DOHH2 (cell line): ENCODE measurements around the gene ZBTB11.
"Not testable (repeated sequence)": the region's sequence is repeated elsewhere in the genome, so short reads cannot be mapped to it uniquely, and the experiment has no call there.

ENCODE experiments used
- H3F3A ChIP-seq: fragments of 200-600 bp; sonication (generic), shearing (Covaris generic); 2 replicates; pipeline ENCODE4 v1.6.0; 2016; ENCODE audit warnings: antibody characterized with exemption, mild to moderate bottlenecking; ENCODE audit not compliant: control insufficient read depth, insufficient read depth
- H3K27ac ChIP-seq: fragments of 200-600 bp; sonication (generic); 2 replicates; pipeline ENCODE4 v1.5.1; 2014; ENCODE audit warnings: low read depth, mild to moderate bottlenecking, low read length, moderate library complexity
- H3K27me3 ChIP-seq: fragments of 200-600 bp; sonication (generic); 2 replicates; pipeline ENCODE4 v1.6.1; 2014; ENCODE audit warnings: mild to moderate bottlenecking, low read length, mixed read lengths; ENCODE audit not compliant: control insufficient read depth
- H3K36me3 ChIP-seq: fragments of 200-600 bp; sonication (generic); 2 replicates; pipeline ENCODE4 v1.6.1; 2014; ENCODE audit warnings: mild to moderate bottlenecking, low read length, moderate library complexity, mixed read lengths; ENCODE audit not compliant: control insufficient read depth
- H3K4me1 ChIP-seq: fragments of 200-600 bp; sonication (generic); 2 replicates; pipeline ENCODE4 v1.6.1; 2014; ENCODE audit warnings: mild to moderate bottlenecking, low read length, mixed read lengths; ENCODE audit not compliant: control insufficient read depth
- H3K4me2 ChIP-seq: fragments of 200-600 bp; sonication (generic); 2 replicates; pipeline ENCODE4 v1.6.0; 2014; ENCODE audit warnings: mild to moderate bottlenecking, low read length, moderate library complexity
- H3K4me3 ChIP-seq: fragments of 200-600 bp; sonication (generic); 2 replicates; pipeline ENCODE4 v1.5.1; 2014; ENCODE audit warnings: mild to moderate bottlenecking, low read length, mixed read lengths
- H3K79me2 ChIP-seq: fragments of 200-600 bp; sonication (generic); 2 replicates; pipeline ENCODE4 v1.6.1; 2014; ENCODE audit warnings: mild to moderate bottlenecking, low read length, mixed read lengths; ENCODE audit not compliant: control insufficient read depth
- H3K9me2 ChIP-seq: fragments of 200-600 bp; sonication (generic); replicated peaks from 2 replicates; pipeline ENCODE4 v1.6.1; 2014; ENCODE audit warnings: mild to moderate bottlenecking, low read length, mixed read lengths; ENCODE audit not compliant: control insufficient read depth
- H3K9me3 ChIP-seq: fragments of 200-600 bp; sonication (generic); 2 replicates; pipeline ENCODE4 v1.6.1; 2014; ENCODE audit warnings: antibody characterized with exemption, low read length, mixed read lengths; ENCODE audit not compliant: control insufficient read depth, insufficient read depth
- H4K20me1 ChIP-seq: fragments of 200-600 bp; sonication (generic); 2 replicates; pipeline ENCODE4 v1.6.0; 2014; ENCODE audit warnings: low read depth, mild to moderate bottlenecking, antibody characterized with exemption, low read length, moderate library complexity; ENCODE audit not compliant: control insufficient read depth, insufficient read depth
- CTCF ChIP-seq: fragments of 200-600 bp; sonication (generic); IDR thresholded peaks from one replicate; pipeline ENCODE4 v1.5.1; 2014; ENCODE audit warnings: antibody characterized with exemption, mild to moderate bottlenecking, low read depth, low read length; ENCODE audit not compliant: poor library complexity, severe bottlenecking
- EZH2phosphoT487 ChIP-seq: fragments of 200-600 bp; sonication (generic); IDR thresholded peaks from 2 replicates; pipeline ENCODE4 v1.6.1; 2017; ENCODE audit warnings: borderline replicate concordance, mild to moderate bottlenecking, antibody characterized with exemption, low read length, moderate library complexity, mixed read lengths

Gene ZBTB11

GRCh38 chr3:101617478-101617877, 59.5 kb downstream of the ZBTB11 start:
- Histone ChIP-seq H4K20me1 (no peaks in the 10 kb centered on the region), H3K9me2 (no peaks in the 10 kb centered on the region), H3K27me3 (no peaks in the 10 kb centered on the region), H3K27ac (no peak overlapping the region), H3F3A (peaks cover 8% of the 10 kb centered on the region; the same call in 1 of the 2 replicates), H3K79me2 (no peaks in the 10 kb centered on the region), H3K4me2 (no peak overlapping the region), H3K36me3 (peaks cover 3% of the 10 kb centered on the region), H3K4me3 (no peak overlapping the region), H3K4me1 (peaks cover 52% of the 10 kb centered on the region), H3K9me3 (no peaks in the 10 kb centered on the region)
- TF ChIP-seq EZH2phosphoT487 = no peak
- TF ChIP-seq CTCF = no peak

- Histone ChIP-seq H3K9me2 (no peaks in the 10 kb centered on the region), H3K9me3 (no peaks in the 10 kb centered on the region), H3K36me3 (peaks cover 3% of the 10 kb centered on the region)
Measured at GRCh38 chr3:101615525-101615924, 61.4 kb downstream of the ZBTB11 start.

GRCh38 chr3:101613014-101613413, 63.9 kb downstream of the ZBTB11 start:
- H3K79me2 ChIP-seq, H3F3A ChIP-seq, H4K20me1 ChIP-seq, H3K36me3 ChIP-seq, H3K27me3 ChIP-seq, H3K9me3 ChIP-seq, H3K9me2 ChIP-seq: not testable (repeated sequence)
- Histone ChIP-seq H3K27ac (peak overlapping the region; percentile 72), H3K4me3 (peak overlapping the region; percentile 40), H3K4me2 (peak overlapping the region; percentile 61), H3K4me1 (peaks cover 72% of the 10 kb centered on the region)

More at GRCh38 chr3:101615525-101615924, 61.4 kb downstream of the ZBTB11 start:
- TF ChIP-seq EZH2phosphoT487 (no peak), CTCF (no peak)
- Histone ChIP-seq H3K4me3 (peak overlapping the region; percentile 54), H4K20me1 (no peaks in the 10 kb centered on the region), H3K79me2 (no peaks in the 10 kb centered on the region), H3K27me3 (no peaks in the 10 kb centered on the region), H3K4me1 (peaks cover 72% of the 10 kb centered on the region), H3K4me2 (peak overlapping the region; percentile 42), H3F3A (peaks cover 8% of the 10 kb centered on the region; the same call in 1 of the 2 replicates), H3K27ac (peak overlapping the region; percentile 80)

GRCh38 chr3:101611023-101611422, 65.9 kb downstream of the ZBTB11 start:
- Histone ChIP-seq H3K9me2 (no peaks in the 10 kb centered on the region), H3K27ac (peak overlapping the region; percentile 72), H3K36me3 (peaks cover 3% of the 10 kb centered on the region), H3K27me3 (no peaks in the 10 kb centered on the region), H3F3A (peaks cover 5% of the 10 kb centered on the region; the same call in 1 of the 2 replicates), H3K4me1 (peaks cover 54% of the 10 kb centered on the region), H3K79me2 (no peaks in the 10 kb centered on the region), H4K20me1 (no peaks in the 10 kb centered on the region), H3K4me3 (peak overlapping the region; percentile 47), H3K4me2 (peak overlapping the region; percentile 61), H3K9me3 (no peaks in the 10 kb centered on the region)
- TF ChIP-seq CTCF (no peak), EZH2phosphoT487 (no peak)

GRCh38 chr3:101605398-101605797, 71.5 kb downstream of the ZBTB11 start:
- H3K27ac ChIP-seq, H3F3A ChIP-seq, H3K9me2 ChIP-seq, H3K4me1 ChIP-seq, H3K4me3 ChIP-seq, H4K20me1 ChIP-seq, H3K36me3 ChIP-seq, H3K4me2 ChIP-seq, H3K79me2 ChIP-seq, H3K9me3 ChIP-seq, H3K27me3 ChIP-seq: not testable (repeated sequence)
